Renal cortex interstitium (tissue), 11 donors: ENCODE results near the gene MARS1. TPM values are rescaled to one million over a fixed set of nuclear protein-coding genes. Genes with fewer than 3 reads are reported as not detected.

Experiments
- DNase-seq, 11 donors: peaks; one replicate each; pipeline ENCODE4 v3.0.0-alpha.2; 2013; ENCODE audit warnings: low read depth in 9 of 11, low spot score in 4 of 11; ENCODE audit errors: extremely low read depth in 1 of 11
- polyA plus RNA-seq, 3 donors: library from polyadenylated mRNA; unstranded; fragments of 120-200 nt; gene quantifications; one replicate each; pipeline ENCODE4 v1.2.1, GENCODE V29; 2013; ENCODE audit not compliant: insufficient read length in 3 of 3

The MARS1 gene
- polyA plus RNA-seq, 3 donors = 113 to 145 (median 114) TPM

- no peak for DNase-seq
These were observed 20.5 kb upstream of the MARS1 start for GRCh38 chr12:57467212-57467874.

DNA sequence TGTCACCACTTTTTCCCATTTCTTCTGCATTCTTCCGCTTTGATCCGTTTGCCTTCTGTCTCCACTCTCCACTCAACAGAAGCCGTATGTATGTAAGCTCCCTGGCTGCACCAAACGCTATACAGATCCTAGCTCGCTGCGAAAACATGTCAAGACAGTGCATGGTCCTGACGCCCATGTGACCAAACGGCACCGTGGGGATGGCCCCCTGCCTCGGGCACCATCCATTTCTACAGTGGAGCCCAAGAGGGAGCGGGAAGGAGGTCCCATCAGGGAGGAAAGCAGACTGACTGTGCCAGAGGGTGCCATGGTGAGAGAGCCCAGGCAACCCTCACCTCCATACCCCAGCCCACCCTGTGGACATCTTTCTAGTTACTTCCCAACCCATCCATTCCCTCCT lies 20.0 kb upstream of the MARS1 start:
- no peak for DNase-seq

- DNase-seq = no peak
These were observed 18.3 kb upstream of the MARS1 start for GRCh38 chr12:57469296-57470164.

DNA sequence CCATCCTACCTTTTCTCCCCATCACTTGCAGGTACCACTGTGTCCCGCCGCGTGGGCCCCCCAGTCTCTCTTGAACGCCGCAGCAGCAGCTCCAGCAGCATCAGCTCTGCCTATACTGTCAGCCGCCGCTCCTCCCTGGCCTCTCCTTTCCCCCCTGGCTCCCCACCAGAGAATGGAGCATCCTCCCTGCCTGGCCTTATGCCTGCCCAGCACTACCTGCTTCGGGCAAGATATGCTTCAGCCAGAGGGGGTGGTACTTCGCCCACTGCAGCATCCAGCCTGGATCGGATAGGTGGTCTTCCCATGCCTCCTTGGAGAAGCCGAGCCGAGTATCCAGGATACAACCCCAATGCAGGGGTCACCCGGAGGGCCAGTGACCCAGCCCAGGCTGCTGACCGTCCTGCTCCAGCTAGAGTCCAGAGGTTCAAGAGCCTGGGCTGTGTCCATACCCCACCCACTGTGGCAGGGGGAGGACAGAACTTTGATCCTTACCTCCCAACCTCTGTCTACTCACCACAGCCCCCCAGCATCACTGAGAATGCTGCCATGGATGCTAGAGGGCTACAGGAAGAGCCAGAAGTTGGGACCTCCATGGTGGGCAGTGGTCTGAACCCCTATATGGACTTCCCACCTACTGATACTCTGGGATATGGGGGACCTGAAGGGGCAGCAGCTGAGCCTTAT lies 17.4 kb upstream of the MARS1 start:
- no peak for DNase-seq

DNA sequence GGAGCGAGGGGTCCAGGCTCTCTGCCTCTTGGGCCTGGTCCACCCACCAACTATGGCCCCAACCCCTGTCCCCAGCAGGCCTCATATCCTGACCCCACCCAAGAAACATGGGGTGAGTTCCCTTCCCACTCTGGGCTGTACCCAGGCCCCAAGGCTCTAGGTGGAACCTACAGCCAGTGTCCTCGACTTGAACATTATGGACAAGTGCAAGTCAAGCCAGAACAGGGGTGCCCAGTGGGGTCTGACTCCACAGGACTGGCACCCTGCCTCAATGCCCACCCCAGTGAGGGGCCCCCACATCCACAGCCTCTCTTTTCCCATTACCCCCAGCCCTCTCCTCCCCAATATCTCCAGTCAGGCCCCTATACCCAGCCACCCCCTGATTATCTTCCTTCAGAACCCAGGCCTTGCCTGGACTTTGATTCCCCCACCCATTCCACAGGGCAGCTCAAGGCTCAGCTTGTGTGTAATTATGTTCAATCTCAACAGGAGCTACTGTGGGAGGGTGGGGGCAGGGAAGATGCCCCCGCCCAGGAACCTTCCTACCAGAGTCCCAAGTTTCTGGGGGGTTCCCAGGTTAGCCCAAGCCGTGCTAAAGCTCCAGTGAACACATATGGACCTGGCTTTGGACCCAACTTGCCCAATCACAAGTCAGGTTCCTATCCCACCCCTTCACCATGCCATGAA lies 16.8 kb upstream of the MARS1 start:
- no peak for DNase-seq

- DNase-seq = no peak
These were observed 16.2 kb upstream of the MARS1 start for GRCh38 chr12:57471661-57472060.

DNA sequence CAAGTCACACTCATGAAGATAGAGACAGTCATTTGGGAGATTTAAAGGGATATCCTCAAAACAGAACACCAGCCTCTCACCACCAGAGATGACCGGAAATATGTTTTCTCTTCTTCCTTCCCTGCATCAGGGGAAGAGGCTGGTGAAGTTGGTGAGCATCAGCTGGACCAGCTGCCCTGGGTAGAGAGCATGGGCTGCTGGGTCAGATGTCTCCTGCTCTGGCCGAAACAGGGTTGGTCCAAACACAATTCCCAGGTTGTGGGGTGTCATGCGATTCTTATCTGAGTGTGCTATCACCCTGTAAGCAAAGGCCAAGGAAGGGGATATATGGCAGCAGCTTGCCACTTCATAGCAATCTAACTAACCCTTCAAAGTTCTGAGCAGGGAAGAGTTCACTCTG lies 15.5 kb upstream of the MARS1 start:
- DNase-seq = no peak

- DNase-seq = no peak
These were observed 14.5 kb upstream of the MARS1 start for GRCh38 chr12:57473392-57473791.

- DNase-seq = no peak
These were observed 14.0 kb upstream of the MARS1 start for GRCh38 chr12:57473886-57474285.

DNA sequence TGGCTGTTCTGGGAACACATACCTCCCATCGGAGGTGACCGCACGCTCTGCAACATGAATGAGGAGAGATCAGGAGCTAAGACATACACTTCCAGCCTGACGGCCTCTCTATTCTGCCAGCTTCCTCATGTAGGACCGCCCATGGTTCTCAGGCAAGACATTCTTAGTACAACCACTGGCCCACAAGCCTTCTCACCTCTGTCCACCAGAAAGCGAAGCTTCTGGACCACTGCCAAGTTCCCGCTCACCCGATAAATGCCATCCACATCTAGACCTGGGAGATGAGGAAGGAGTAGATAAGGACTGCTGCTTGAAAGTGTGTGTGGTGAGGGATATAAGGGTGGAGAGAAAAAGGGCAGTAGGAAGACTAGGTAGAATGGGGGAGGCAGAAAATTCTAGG lies 13.4 kb upstream of the MARS1 start:
- DNase-seq = no peak

GRCh38 chr12:57474862-57475261 lies 13.0 kb upstream of the MARS1 start:
- no peak for DNase-seq

GRCh38 chr12:57475271-57476161 lies 12.4 kb upstream of the MARS1 start:
- DNase-seq = no peak

DNA sequence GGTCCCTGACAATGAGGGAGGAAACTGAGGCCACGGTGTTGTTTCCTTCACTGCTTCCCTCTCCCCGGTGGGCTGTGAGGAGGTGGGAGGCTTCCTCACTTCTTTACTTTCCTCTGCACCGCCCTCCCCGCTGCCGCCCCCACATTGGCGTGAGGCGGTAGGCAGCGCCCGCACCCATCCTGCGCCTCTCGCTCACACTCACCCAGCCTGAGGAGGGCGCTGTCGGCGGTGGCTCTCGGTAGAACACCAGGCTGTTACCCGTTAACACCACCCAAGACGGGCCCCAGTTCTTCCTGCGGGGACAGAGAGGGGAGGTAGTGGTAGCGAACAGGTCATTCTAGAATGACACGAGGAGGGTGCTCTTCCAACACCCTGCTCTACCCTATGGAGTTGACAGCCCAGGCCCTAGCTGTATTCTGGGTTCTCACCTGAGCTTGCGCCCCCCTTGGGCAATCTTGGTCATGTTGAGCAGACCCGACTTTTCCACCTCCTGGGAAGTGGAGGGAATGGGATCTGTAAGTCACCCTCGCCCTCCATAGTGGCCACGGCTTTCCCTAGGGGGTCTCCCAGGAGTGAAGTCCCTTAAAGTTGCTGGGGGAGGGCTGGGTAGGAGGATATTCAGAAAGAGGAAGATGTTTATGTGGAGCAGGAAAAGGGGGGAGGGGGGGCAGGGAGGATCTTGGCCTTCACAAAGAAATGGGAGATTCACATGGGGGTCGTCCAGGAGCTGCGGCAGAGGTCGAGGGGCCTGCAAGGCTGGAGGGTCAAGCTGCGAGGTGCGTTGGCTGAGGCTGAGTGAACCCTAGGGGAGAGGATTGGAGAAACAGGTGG lies 11.5 kb upstream of the MARS1 start:
- no peak for DNase-seq

GRCh38 chr12:57476993-57477709 lies 10.7 kb upstream of the MARS1 start:
- DNase-seq = no peak

GRCh38 chr12:57477710-57478681 lies 9.9 kb upstream of the MARS1 start:
- no peak for DNase-seq

DNA sequence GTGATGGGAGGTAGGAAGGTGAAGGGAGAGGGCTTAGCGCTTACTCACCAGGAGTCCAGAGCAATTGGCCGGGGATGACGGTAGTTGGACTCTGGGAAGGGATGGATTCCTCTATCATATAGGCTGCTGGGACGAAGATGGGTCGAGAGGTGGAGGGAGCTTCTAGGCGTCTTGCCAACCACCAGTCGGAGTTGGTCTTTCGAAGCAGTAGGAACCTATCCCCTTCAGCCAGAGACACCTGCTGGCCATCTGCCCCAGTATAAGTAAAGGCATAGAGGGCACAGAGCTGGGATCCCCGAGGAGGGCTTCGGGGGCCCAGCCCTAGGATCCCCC lies 8.9 kb upstream of the MARS1 start:
- DNase-seq = no peak
